K562 treated with DMSO at 1 percent for 4 hours (cell line): ENCODE results near the gene LFNG. TPM values are rescaled to one million over a fixed set of nuclear protein-coding genes. Genes with fewer than 3 reads are reported as not detected.

ENCODE experiments used
- total RNA-seq: library from RNA; unstranded; fragments of 300-600 nt; gene quantifications from 2 replicates; pipeline ENCODE4 v1.2.3, GENCODE V29; 2022; ENCODE audit not compliant: insufficient read depth

The LFNG gene, protein sequence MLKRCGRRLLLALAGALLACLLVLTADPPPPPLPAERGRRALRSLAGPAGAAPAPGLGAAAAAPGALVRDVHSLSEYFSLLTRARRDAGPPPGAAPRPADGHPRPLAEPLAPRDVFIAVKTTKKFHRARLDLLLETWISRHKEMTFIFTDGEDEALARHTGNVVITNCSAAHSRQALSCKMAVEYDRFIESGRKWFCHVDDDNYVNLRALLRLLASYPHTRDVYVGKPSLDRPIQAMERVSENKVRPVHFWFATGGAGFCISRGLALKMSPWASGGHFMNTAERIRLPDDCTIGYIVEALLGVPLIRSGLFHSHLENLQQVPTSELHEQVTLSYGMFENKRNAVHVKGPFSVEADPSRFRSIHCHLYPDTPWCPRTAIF
- 0.53 TPM in 1 of 2 replicates, not detected in the other for total RNA-seq

DNA sequence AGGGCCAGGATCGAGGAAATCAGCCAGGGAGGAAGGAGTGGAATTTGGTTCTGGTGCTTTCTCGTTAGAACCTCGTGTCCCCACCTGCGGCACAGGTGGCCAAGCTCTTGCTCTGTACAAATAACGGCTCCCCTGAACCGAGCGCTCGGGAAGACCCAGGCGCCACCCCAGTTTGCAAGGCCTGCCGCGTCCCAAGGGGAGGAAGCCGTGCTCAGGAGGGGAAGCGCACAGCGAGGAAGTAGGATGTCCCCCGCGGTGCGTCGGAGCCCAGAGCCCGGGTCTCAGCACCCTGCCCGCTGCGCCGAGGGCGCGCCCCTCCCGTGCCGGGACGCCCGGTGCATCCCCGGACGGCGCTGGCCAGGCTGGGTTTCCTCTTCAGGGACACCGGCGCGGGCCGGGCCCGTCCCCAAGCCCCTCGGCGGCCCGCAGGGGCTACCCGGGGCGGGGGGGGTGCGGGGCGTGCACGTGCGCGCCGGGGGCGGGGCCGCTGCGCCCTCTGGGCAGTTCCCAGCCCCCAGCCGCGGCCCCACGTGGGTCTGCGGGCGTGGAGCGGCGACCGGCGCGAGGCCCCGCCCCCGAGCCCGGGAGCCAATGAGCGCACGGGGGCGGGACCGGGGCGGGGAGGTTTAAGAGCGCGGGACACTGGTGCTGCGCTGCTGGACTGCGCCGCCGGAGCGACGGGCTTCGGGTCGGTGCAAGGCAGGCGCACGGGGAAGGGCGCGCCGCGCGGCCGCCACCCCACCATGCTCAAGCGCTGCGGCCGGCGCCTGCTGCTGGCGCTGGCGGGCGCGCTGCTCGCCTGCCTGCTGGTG, at the start of gene LFNG:
Gene LFNG, plus strand, starts transcription at position 656 of the 812 bp plus-strand sequence. Its CDS starts 88 bp downstream, at position 744.

DNA sequence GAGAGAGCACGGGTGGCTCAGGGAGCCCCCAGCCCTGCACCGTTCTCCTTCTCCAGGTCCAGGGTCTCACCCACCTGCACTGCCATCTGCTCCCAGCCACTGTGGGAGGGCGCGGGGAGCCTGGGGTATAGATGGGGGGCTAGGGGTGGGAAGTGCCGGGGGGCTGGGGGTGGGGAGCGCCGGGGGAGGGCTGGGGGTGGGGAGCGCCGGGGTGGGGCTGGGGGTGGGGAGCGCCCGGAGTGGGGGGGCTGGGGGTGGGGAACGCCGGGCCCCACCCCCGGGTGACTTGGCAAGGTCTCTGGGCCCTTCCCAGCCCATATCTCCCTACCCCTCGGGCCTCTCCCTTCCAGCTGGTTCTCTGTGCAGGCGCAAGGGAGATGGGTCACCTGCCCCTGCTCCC, 43.3 kb upstream of the LFNG start, which contains the start of gene GRIFIN:
Gene GRIFIN, minus strand, starts transcription at position 101 of the 400 bp plus-strand sequence. Its CDS starts 15 bp downstream, at position 86.

DNA sequence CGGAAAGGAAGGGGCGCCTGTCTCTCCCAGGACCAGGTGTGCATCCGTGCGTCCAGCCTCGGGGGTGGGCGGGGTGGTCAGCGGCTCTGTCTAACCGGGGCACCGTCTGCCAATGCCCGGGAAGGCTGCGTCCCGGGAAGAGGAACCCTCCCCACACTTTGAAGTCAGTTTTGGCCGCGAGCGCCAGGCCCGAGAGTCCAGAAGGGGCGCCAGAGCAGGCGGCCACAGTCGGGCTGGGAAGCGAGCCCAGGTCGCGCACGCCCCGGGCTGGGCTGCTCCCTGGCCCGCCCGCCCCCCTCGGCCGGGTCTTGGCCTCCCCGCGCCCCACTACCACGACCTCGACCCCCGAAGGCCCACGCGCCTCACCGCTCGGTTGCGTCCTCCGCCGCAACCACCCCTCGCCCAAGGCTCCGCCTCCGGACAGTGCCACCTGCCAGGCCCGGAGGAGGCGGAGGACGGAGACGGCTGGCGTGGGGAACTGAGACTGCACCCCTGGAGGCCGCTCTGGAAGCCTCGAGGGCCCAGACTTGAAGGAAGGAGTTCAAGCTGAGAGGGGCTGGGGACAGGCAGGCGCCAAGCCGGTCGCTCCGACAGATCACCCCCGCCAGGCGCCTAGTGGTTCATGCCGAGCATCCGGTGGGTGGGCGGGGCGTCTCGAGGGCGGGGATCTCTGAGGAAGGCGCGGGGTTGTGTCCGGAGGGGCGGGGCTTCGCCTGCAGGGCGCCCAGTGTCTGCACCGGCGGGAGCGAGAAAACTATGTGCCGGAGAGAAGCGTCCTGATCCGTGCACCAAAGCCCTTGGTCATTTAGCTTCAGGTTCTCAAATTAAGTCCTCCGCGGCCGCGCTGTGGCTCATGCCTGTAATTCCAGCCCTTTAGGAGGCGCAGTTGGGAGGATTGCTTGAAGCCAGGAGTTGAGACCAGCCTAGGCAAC, 35.8 kb downstream of the LFNG start, which contains the start of gene BRAT1:
Gene BRAT1, minus strand, starts transcription at position 404 of the 932 bp plus-strand sequence. CDS start 1,093 bp downstream, outside the sequence.

DNA sequence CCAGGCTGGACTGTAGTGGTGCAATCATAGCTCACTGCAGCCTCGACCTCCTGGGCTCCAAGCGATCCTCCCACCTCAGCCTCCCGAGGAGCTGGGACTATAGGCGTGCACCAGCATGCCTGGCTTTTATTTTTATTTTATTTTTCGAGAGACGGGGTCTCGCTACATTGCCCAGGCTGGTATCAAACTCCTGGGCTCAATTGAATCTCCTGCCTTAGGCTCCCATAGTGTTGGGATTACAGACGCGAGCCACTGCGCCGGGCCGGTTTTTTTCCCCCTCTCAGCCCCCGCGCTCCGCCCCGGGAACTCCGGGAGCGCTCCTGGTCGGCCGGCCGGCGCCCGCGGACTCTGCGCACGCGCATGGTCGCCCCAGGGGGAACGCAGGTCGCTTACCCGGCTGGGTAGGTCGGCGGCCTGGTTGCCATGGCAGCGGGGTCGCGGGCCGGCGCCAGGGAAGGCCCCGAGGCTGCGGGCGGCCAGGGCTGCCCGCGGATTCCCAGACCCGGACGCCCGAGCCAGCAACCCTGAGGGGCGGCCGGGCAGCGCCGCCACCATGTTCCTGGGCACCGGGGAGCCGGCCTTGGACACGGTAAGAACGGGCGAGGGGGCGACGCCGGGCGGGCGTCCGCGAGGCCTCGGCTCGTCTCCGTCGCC, 39.2 kb downstream of the LFNG start, which contains the start of gene IQCE:
Gene IQCE, plus strand, starts transcription at position 351 of the 654 bp plus-strand sequence. Its CDS starts 203 bp downstream, at position 554.

Other genes with a start within 250 kb of the LFNG start
- gene SNX8, start 205.3 kb upstream of the LFNG start, total RNA-seq: 17.9 and 26.2 TPM in 2 replicates
- 199 and 229 TPM in 2 replicates for gene EIF3B, start 164.9 kb upstream of the LFNG start, total RNA-seq
- gene CHST12, start 116.2 kb upstream of the LFNG start, total RNA-seq: 18.6 and 22.5 TPM in 2 replicates
- not detected in 2 replicates for gene GRIFIN, start 43.4 kb upstream of the LFNG start, total RNA-seq
- 37.4 and 41.3 TPM in 2 replicates for gene BRAT1, start 35.8 kb downstream of the LFNG start, total RNA-seq
- gene IQCE, start 39.2 kb downstream of the LFNG start, total RNA-seq: 5.6 and 6.5 TPM in 2 replicates
- gene TTYH3, start 112.2 kb downstream of the LFNG start, total RNA-seq: 7.3 and 9.1 TPM in 2 replicates
- not detected in 2 replicates for gene AMZ1, start 168.4 kb downstream of the LFNG start, total RNA-seq